ENCODE results near the gene PLCL2. TPM values are rescaled to one million over a fixed set of nuclear protein-coding genes. Genes with fewer than 3 reads are reported as not detected.

PLCL2 gene
- total RNA-seq, 1 experiment from 2014 or later, result 3.0 TPM

GRCh38 chr3:16841041-16841753 lies 43.6 kb upstream of the PLCL2 start:
- intact Hi-C loops (cut with micrococcal nuclease; ENCODE audit: unreplicated experiment), result no loop called here
- TF ChIP-seq TCF7L2 (IDR thresholded peaks at IDR 0.05; ENCODE audit: low read depth, low read length) (no peak), SIN3A (IDR thresholded peaks at IDR 0.05; ENCODE audit: borderline replicate concordance, insufficient read depth, low read depth, low read length) (no peak), POLR2AphosphoS5 (IDR thresholded peaks at IDR 0.05; ENCODE audit: low read depth, low read length) (no peak), CTCF (IDR thresholded peaks at IDR 0.05) (no peak)
- TF ChIP-seq, protein P1, sequence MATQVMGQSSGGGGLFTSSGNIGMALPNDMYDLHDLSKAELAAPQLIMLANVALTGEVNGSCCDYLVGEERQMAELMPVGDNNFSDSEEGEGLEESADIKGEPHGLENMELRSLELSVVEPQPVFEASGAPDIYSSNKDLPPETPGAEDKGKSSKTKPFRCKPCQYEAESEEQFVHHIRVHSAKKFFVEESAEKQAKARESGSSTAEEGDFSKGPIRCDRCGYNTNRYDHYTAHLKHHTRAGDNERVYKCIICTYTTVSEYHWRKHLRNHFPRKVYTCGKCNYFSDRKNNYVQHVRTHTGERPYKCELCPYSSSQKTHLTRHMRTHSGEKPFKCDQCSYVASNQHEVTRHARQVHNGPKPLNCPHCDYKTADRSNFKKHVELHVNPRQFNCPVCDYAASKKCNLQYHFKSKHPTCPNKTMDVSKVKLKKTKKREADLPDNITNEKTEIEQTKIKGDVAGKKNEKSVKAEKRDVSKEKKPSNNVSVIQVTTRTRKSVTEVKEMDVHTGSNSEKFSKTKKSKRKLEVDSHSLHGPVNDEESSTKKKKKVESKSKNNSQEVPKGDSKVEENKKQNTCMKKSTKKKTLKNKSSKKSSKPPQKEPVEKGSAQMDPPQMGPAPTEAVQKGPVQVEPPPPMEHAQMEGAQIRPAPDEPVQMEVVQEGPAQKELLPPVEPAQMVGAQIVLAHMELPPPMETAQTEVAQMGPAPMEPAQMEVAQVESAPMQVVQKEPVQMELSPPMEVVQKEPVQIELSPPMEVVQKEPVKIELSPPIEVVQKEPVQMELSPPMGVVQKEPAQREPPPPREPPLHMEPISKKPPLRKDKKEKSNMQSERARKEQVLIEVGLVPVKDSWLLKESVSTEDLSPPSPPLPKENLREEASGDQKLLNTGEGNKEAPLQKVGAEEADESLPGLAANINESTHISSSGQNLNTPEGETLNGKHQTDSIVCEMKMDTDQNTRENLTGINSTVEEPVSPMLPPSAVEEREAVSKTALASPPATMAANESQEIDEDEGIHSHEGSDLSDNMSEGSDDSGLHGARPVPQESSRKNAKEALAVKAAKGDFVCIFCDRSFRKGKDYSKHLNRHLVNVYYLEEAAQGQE (IDR thresholded peaks at IDR 0.05; ENCODE audit: insufficient read depth in 1 of 2, low read depth in 2 of 2, low read length in 1 of 2), result no peak
- ChIA-PET POLR2A (no interaction called here), CTCF (no interaction called here)
- no TSS peak for BruUV-seq (replicated peaks)
- Histone ChIP-seq H3K36me3 (ENCODE audit: control insufficient read depth, insufficient read depth, low read length) (no peaks in the 10 kb centered on the region), H3K9me3 (ENCODE audit: control insufficient read depth, insufficient read depth, low read depth, low read length) (no peaks in the 10 kb centered on the region), H3K4me1 (ENCODE audit: control insufficient read depth, insufficient read depth, low read length) (no peaks in the 10 kb centered on the region; the same call in 1 of the 2 replicates), H3K27me3 (ENCODE audit: control insufficient read depth, insufficient read depth, low read length) (no peaks in the 10 kb centered on the region), H3K27ac (ENCODE audit: low read length) (no peak overlapping the region), H3K4me3 (ENCODE audit: low read depth in 2 of 2, low read length in 2 of 2) (peak overlapping the region in 1 of 2 experiments; percentile 26; a peak in 2 of 4 replicates)
- in situ Hi-C loops (cut with HindIII; ENCODE audit: low pct_unique_long_range_greater_than_20kb, low sequenced_read_pairs), result no loop called here
- ATAC-seq, result no peak
- no peak for DNase-seq (ENCODE audit: low read depth, low spot score)

DNA sequence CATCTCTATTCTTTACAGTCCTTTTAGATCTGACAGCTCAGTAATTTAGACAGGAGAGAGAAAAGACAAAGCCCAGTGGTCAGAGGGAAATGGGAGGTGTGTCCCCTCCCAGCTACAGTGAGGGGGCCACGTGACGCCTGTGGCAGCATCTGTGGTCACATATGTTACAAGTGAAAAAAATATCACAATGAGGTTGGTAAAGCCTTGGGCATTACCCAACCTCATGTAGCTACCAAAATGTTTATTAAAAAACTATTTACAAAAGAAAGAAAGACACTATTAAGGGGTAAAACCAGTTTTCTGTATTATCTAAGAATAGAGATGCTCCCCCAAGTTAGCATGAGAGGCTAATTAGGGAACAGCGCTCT lies 42.9 kb upstream of the PLCL2 start:
- ATAC-seq, result no peak
- Histone ChIP-seq H3K4me1 (ENCODE audit: control insufficient read depth, insufficient read depth, low read length) (no peaks in the 10 kb centered on the region; the same call in 1 of the 2 replicates), H3K27me3 (ENCODE audit: control insufficient read depth, insufficient read depth, low read length) (no peaks in the 10 kb centered on the region), H3K27ac (ENCODE audit: low read length) (no peak overlapping the region), H3K36me3 (ENCODE audit: control insufficient read depth, insufficient read depth, low read length) (no peaks in the 10 kb centered on the region), H3K9me3 (ENCODE audit: control insufficient read depth, insufficient read depth, low read depth, low read length) (no peaks in the 10 kb centered on the region), H3K4me3 (ENCODE audit: low read depth in 2 of 2, low read length in 2 of 2) (no peak overlapping the region)
- TF ChIP-seq, protein P1 (IDR thresholded peaks at IDR 0.05; ENCODE audit: insufficient read depth in 1 of 2, low read depth in 2 of 2, low read length in 1 of 2), result no peak
- no peak for TF ChIP-seq TCF7L2 (IDR thresholded peaks at IDR 0.05; ENCODE audit: low read depth, low read length)
- TF ChIP-seq POLR2AphosphoS5 (IDR thresholded peaks at IDR 0.05; ENCODE audit: low read depth, low read length), result no peak
- no peak for TF ChIP-seq CTCF (IDR thresholded peaks at IDR 0.05)
- no peak for TF ChIP-seq SIN3A (IDR thresholded peaks at IDR 0.05; ENCODE audit: borderline replicate concordance, insufficient read depth, low read depth, low read length)
- in situ Hi-C loops (cut with HindIII; ENCODE audit: low pct_unique_long_range_greater_than_20kb, low sequenced_read_pairs), result no loop called here
- CTCF ChIA-PET, result no interaction called here
- intact Hi-C loops (cut with micrococcal nuclease; ENCODE audit: unreplicated experiment), result no loop called here
- POLR2A ChIA-PET, result no interaction called here
- no TSS peak for BruUV-seq (replicated peaks)
- DNase-seq (ENCODE audit: low read depth, low spot score), result no peak

Measured in Panc1 (cell line).